Activated CD4-positive, alpha-beta T cell treated with anti-CD3 and anti-CD28 coated beads for 24 hours (primary cell): ENCODE measurements around the gene CCDC14.
A peak's percentile ranks its signal among the peaks of the same experiment; 100 is the strongest.
"Not testable (repeated sequence)": the region's sequence is repeated elsewhere in the genome, so short reads cannot be mapped to it uniquely, and the experiment has no call there.

Experiments used
- DNase-seq, 2 donors: peaks; one replicate each; pipeline ENCODE4 v3.0.0-alpha.2; 2020; ENCODE audit warnings: low read depth in 2 of 2

The CCDC14 gene

DNA sequence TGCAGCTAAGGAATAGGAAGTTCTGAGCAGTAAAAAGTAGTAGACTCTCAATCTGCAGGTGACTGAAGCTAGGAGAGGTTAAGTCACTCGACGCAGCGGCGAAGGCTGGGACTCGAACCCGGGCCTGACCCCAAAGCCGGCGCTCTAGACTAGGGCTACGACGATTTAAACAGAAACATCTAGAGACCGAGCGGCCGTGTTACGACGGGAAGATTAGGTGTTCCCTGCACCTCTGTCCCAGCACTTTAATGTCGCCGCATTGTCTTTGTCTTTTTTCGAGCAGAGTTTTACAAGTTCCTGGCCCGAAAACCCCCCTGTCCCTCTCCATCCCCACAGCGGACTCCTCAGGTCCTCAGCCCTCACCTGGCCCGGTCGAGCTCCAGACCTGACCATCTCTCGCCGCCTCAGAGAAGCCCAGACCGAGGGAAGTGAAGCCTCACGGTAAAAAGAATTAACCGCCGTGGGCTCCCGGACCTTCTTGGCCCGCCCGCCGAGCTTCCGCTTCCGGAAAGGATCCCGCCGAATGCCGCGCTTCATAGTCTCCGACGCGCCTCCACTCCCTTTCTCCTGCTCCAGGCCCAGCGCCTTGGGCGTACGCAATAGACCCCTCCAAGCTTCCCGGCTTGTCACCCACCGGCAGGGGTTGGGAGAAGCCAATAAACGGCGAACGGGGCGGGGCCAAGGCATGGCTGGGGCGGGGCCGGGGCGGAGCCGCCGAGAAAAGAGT lies at the start of gene CCDC14:
CCDC14 (minus strand) TSS at position 449 of the 727 bp plus-strand sequence; CDS start at position 393, 56 bp downstream.
- DNase-seq = peak; percentile 59 to 77

DNA sequence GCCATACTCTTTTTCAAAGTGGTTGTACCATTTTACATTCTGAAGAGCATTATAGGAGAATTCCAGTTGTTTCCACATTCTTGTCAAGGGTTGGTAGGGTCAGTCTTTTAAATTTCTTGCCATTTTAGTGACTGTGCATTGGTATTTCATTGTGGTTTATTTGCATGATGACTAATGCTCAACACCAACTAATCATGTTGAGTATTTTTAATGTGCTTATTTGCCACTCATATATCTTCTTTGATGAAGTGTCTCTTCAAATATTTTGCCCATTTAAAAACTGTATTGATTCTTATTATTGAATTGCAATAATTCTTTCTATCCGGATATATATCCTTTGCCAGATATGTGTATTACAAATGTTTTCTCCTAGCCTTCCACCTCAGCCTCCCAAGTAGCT lies 47.3 kb upstream of the CCDC14 start:
- not testable (repeated sequence) for DNase-seq

GRCh38 chr3:124007186-124007585 lies 46.2 kb upstream of the CCDC14 start:
- no peak for DNase-seq

DNA sequence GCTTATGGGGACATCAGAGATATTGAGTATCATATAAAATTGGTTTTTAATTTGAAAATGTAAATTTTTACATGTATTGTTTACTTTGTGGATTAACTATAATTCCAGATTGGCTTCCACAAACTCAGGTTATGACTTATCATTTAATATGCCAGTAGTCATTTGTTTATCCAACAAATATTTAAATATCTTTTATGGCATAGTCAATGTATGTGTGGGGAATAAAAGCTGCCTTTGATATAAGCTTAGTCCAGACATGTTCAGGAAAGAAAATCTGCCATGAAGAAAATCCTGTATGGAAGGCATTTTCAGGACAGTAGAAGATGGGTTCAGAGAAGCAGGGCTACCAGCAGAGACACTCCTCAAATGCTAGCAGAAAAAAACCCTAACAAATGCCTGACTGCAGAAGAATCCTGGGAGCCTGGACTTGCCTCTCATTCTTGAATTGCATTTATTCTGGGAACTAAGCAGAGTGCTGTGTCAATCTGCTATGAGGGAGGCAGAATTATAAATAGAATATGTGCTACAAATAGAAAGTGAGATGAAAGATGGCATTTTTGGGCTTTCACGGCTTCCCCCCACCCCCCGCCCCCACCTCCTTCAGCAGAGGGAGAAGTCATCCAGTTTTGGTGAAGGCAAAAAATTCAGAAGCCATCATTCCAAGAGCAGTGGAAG lies 41.5 kb upstream of the CCDC14 start:
- not testable (repeated sequence) for DNase-seq

DNA sequence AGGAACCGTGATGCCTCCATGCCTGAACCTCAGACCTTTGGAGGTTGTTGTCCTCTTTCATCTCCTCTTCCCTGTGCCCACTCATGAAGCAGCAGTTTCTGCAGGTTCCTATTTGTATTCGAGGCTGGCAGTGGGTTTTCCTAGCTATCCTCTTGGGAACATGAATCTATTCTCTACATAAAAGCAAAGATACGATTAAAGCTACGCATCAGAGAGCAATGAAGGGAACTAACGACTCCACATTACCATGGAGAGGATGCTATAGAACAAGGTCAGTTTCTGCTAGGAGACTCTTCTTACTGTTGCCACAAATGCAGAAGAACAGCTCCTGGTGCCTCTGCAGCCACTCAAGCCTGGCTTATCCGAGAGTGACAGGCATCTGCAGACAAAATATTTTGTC lies 40.3 kb upstream of the CCDC14 start:
- DNase-seq = not testable (repeated sequence)

- DNase-seq = no peak
These were observed 36.5 kb upstream of the CCDC14 start for GRCh38 chr3:123997543-123997942.

GRCh38 chr3:123993818-123994217 lies 32.8 kb upstream of the CCDC14 start:
- no peak for DNase-seq

GRCh38 chr3:123991730-123992588 lies 30.9 kb upstream of the CCDC14 start, which contains the start of gene ROPN1:
ROPN1 (minus strand) TSS chr3:123992124; CDS start chr3:123980481, 11,643 bp downstream.
- DNase-seq = not testable (repeated sequence)

GRCh38 chr3:123986427-123986826 lies 25.4 kb upstream of the CCDC14 start:
- no peak for DNase-seq

GRCh38 chr3:123984957-123985356 lies 23.9 kb upstream of the CCDC14 start:
- DNase-seq = no peak

DNA sequence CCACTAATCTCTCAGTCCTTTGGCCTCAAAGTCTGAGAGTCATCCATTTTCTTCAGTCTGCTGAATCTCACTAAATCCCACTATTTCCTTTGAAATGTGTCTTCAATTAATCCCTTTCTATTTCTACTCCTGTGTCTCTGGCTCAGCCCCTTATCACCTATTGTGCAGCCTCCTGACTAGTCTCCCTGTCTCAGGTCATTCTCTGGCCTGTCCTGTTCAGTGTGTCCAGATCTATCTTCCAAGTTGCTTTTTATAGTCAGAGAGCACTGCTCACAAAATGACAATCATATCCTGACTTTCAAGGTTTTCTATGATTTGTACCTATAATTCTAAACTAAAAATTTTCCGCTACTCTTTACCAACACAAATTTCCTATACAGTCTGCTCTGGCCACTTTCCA lies 23.3 kb upstream of the CCDC14 start:
- no peak for DNase-seq

- DNase-seq = not testable (repeated sequence)
These were observed 20.3 kb upstream of the CCDC14 start for GRCh38 chr3:123981317-123981716.

DNA sequence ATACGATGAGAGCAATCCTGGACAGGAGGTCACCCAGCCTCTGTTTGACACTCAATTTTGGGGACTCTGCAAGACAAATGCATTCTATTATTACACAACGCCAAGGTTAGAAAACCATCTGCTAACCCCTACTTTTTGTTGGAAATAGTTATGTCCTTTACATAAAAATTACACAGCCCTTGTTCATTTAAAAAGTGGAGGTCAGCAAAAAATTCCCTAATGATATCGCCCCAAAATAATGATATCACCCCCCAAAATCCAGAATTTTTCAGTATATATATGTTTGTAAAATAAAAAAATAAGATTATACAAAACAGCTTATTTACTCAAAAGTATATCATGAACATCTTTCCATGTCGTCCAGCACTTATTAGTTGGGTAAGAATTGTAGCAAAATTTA lies 19.5 kb upstream of the CCDC14 start:
- DNase-seq = no peak

GRCh38 chr3:123979525-123980501 lies 18.8 kb upstream of the CCDC14 start:
- DNase-seq = not testable (repeated sequence)

- DNase-seq = not testable (repeated sequence)
These were observed 15.9 kb upstream of the CCDC14 start for GRCh38 chr3:123976904-123977303.

DNA sequence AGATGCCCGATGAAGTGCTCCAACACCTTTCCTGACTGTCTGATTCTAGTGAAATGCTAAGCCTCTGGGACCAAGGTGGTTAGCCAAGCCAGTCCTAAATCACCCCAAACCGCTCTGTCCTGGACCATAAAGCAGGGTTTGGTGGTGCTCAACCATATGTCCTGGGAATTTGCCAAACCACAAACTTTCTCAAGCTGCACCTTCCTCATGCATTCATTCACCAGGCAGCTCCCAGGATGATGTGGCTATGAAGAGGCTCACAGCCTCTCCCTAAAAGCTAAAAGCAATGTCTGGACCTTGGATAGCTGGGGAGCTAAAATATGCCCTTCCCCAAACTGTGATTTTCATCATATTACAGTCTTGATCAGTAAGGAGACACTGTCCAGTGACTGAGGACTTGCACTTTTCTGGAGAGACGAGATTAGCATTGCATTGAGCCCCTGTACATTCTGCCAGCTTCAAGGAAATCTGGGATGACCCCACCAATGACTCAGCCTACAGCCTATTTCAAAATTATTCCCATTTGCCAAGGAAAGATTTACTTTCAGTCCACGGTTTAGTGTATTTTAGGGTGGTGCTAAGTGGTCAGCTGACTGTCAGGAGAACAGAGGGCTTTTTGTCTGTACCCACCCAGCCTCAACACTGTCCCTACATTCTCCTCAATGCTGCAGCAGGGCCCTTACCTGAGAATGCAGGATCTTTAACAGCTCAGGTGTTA lies 15.3 kb upstream of the CCDC14 start:
- DNase-seq = not testable (repeated sequence)

GRCh38 chr3:123975030-123975429 lies 14.0 kb upstream of the CCDC14 start:
- DNase-seq = not testable (repeated sequence)

- DNase-seq = no peak
These were observed 10.4 kb upstream of the CCDC14 start for GRCh38 chr3:123971406-123971805.

- not testable (repeated sequence) for DNase-seq
These were observed 6.2 kb upstream of the CCDC14 start for GRCh38 chr3:123967260-123967659.

GRCh38 chr3:123966799-123967198 lies 5.8 kb upstream of the CCDC14 start:
- DNase-seq = not testable (repeated sequence)
